ENCODE data around the gene FOXR1. TPM values are rescaled to one million over a fixed set of nuclear protein-coding genes. Genes with fewer than 3 reads are reported as not detected.

FOXR1 gene
- total and polyA plus RNA-seq, 2 donors from 2014 or later = not detected

DNA sequence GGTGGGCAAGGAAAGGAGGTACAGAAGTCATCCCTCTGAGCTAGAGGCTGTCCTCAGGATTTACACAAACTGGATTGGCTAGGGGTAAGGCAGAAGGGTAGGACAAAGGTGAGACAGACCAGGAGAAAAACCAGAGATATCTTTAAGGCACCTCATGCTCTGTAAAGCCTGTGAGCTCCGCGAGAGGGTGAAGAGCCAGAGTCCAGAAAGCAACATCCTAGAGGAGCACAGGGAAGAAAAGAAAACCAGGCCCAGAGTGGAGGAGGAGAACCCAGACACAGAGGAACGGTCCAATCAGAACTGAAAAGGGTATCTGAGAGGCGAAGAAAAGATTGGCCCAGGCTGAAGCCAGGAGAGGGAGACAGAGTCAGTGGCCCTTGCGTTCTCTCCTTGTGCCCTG is 54.0 kb downstream of the FOXR1 start:
- peaks cover 9 to 47% (median 31%) of the 10 kb centered on the region in 3 donors for H3K36me3 ChIP-seq (ENCODE audit: control insufficient read depth in 2 of 3, insufficient read depth in 3 of 3, low read length in 3 of 3)

DNA sequence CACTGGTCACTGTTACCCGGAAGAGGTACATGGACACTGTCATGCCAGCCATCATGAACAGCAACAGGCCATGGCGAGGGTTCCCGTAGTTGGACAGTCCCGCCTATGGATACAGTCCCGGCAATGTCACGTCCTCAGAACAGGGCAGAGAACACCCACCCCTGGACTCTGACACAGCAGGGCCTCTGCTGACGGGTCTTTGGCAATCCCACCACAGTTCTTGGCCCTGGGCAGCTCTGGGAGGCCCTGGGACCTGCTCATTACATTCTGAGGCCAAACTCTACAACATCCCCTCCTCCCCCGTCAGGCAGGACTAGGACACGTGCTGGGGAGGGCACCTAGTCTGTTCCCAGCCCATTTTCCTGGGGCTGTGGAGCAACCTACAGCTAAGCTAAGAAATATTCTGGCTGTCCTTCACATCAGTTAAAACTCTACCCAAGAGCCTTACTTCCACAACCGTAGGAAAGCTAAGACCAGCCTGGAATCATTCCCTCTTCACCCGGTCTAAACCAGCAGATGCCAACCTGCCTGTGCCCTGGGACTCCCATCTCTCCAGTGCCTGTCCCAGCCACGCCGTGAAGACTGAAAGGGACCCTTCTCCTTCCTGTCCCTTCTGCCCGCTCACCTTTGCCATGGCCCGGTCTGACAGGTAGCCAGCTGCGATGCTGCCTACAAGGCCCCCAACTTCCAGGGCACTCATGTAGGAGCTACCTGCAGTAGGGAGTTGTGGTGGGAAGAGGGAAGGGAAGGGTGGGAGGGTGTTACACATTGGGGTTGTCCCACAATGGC is 54.6 kb downstream of the FOXR1 start:
- H3K27me3 ChIP-seq (ENCODE audit: control insufficient read depth, insufficient read depth, low read length) = no peaks in the 10 kb centered on the region
- peak overlapping the region; percentile 12 to 91 (median 70) for H3K4me3 ChIP-seq (ENCODE audit: low read length in 3 of 3)
- peak overlapping the region in 1 of 2 donors; percentile 20 for H3K27ac ChIP-seq (ENCODE audit: low read depth in 2 of 2, low read length in 2 of 2)
- intact Hi-C loops (cut with DNase I) = no loop called here
- DNase-seq = no peak
- no peaks in the 10 kb centered on the region for H3K9me3 ChIP-seq (ENCODE audit: control insufficient read depth in 2 of 3, insufficient read depth in 1 of 3, low read length in 3 of 3)
- no peak overlapping the region for H3K9ac ChIP-seq (ENCODE audit: low read length in 3 of 3)
- FAIRE-seq = no peak
- TF ChIP-seq, protein P1, sequence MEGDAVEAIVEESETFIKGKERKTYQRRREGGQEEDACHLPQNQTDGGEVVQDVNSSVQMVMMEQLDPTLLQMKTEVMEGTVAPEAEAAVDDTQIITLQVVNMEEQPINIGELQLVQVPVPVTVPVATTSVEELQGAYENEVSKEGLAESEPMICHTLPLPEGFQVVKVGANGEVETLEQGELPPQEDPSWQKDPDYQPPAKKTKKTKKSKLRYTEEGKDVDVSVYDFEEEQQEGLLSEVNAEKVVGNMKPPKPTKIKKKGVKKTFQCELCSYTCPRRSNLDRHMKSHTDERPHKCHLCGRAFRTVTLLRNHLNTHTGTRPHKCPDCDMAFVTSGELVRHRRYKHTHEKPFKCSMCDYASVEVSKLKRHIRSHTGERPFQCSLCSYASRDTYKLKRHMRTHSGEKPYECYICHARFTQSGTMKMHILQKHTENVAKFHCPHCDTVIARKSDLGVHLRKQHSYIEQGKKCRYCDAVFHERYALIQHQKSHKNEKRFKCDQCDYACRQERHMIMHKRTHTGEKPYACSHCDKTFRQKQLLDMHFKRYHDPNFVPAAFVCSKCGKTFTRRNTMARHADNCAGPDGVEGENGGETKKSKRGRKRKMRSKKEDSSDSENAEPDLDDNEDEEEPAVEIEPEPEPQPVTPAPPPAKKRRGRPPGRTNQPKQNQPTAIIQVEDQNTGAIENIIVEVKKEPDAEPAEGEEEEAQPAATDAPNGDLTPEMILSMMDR (IDR thresholded peaks at IDR 0.05; ENCODE audit: borderline replicate concordance, extremely low read depth, insufficient read depth) = no peak
- peaks cover 5 to 53% (median 50%) of the 10 kb centered on the region in 3 donors for H3K4me1 ChIP-seq (ENCODE audit: control insufficient read depth in 2 of 3, insufficient read depth in 2 of 3, low read depth in 1 of 3, low read length in 3 of 3)
- peaks cover 9 to 47% (median 31%) of the 10 kb centered on the region in 3 donors for H3K36me3 ChIP-seq (ENCODE audit: control insufficient read depth in 2 of 3, insufficient read depth in 3 of 3, low read length in 3 of 3)

More for the DNA sequence above, 54.0 kb downstream of the FOXR1 start:
- H3K9me3 ChIP-seq (ENCODE audit: control insufficient read depth in 2 of 3, insufficient read depth in 1 of 3, low read length in 3 of 3) = no peaks in the 10 kb centered on the region
- H3K27ac ChIP-seq (ENCODE audit: low read depth in 2 of 2, low read length in 2 of 2) = peak overlapping the region; percentile 20 to 47
- DNase-seq = no peak
- intact Hi-C loops (cut with DNase I) = no loop called here
- H3K4me3 ChIP-seq (ENCODE audit: low read length in 3 of 3) = peak overlapping the region in 2 of 3 donors; percentile 70 to 91
- H3K4me1 ChIP-seq (ENCODE audit: control insufficient read depth in 2 of 3, insufficient read depth in 2 of 3, low read depth in 1 of 3, low read length in 3 of 3) = peaks cover 5 to 53% (median 51%) of the 10 kb centered on the region in 3 donors
- H3K27me3 ChIP-seq (ENCODE audit: control insufficient read depth, insufficient read depth, low read length) = no peaks in the 10 kb centered on the region
- H3K9ac ChIP-seq (ENCODE audit: low read length in 3 of 3) = no peak overlapping the region
- no peak for FAIRE-seq
- TF ChIP-seq, protein P1 (IDR thresholded peaks at IDR 0.05; ENCODE audit: borderline replicate concordance, extremely low read depth, insufficient read depth) = no peak

DNA sequence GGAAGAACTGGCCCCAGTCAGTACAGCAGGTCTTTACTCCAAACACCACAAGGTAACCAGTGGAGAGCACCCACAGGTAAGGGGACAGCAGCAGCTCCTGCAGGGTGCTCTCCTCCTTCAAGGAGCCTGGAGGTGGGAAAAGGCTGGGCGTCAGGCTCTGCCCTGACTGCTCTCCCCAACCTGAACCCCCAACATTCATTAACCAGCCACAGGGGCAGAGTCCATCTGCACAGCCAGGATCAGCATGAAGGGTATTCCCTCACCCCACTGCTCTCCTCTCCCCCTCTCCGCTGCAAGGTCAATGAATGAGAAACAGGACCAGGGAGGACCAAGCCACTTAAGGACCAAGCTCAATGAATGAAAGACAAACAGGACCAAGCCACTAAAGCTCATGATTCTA is 55.4 kb downstream of the FOXR1 start:
- intact Hi-C loops (cut with DNase I) = no loop called here
- Histone ChIP-seq H3K36me3 (ENCODE audit: control insufficient read depth in 2 of 3, insufficient read depth in 3 of 3, low read length in 3 of 3) (peaks cover 5 to 44% (median 28%) of the 10 kb centered on the region in 3 donors), H3K4me1 (ENCODE audit: control insufficient read depth in 2 of 3, insufficient read depth in 2 of 3, low read depth in 1 of 3, low read length in 3 of 3) (peaks cover 5 to 46% (median 46%) of the 10 kb centered on the region in 3 donors), H3K9ac (ENCODE audit: low read length in 3 of 3) (no peak overlapping the region), H3K27me3 (ENCODE audit: control insufficient read depth, insufficient read depth, low read length) (no peaks in the 10 kb centered on the region), H3K9me3 (ENCODE audit: control insufficient read depth in 2 of 3, insufficient read depth in 1 of 3, low read length in 3 of 3) (no peaks in the 10 kb centered on the region), H3K27ac (ENCODE audit: low read depth in 2 of 2, low read length in 2 of 2) (peak overlapping the region in 1 of 2 donors; percentile 20), H3K4me3 (ENCODE audit: low read length in 3 of 3) (peak overlapping the region; percentile 16 to 91 (median 78))
- DNase-seq (peak in 3 of 5 donors; percentile 34 to 78 (median 56)), FAIRE-seq (no peak)
- TF ChIP-seq, protein P1 (IDR thresholded peaks at IDR 0.05; ENCODE audit: borderline replicate concordance, extremely low read depth, insufficient read depth) = no peak
